ENCODE data around the gene FGD5. TPM values are rescaled to one million over a fixed set of nuclear protein-coding genes. Genes with fewer than 3 reads are reported as not detected.

The FGD5 gene
- polyA plus RNA-seq, 1 donor (not counting 4 experiments of a cell fraction or from before 2014, with no cell fraction given), result not detected

GRCh38 chr3:14913926-14914778, 95.4 kb downstream of the FGD5 start:
- no peak for DNase-seq (ENCODE audit: low read depth, low spot score)

GRCh38 chr3:14914779-14915117, 96.0 kb downstream of the FGD5 start:
- Histone ChIP-seq H4K20me1 (ENCODE audit: control insufficient read depth, extremely low read depth, insufficient read depth, low read length) (no peaks in the 10 kb centered on the region), H3K4me2 (ENCODE audit: control insufficient read depth, extremely low read depth, insufficient read depth, low read depth, low read length) (no peak overlapping the region), H3K4me3 (ENCODE audit: control insufficient read depth in 2 of 3, extremely low read depth in 1 of 3, insufficient read depth in 2 of 3, low read depth in 1 of 3, low read length in 3 of 3) (no peak overlapping the region), H3K9ac (ENCODE audit: control insufficient read depth, extremely low read depth, insufficient read depth, low read length) (no peak overlapping the region), H3K4me1 (ENCODE audit: control insufficient read depth, extremely low read depth, insufficient read depth, low read length) (no peaks in the 10 kb centered on the region), H3K79me2 (ENCODE audit: control insufficient read depth, insufficient read depth, low read length) (no peaks in the 10 kb centered on the region), H3K36me3 (ENCODE audit: control insufficient read depth in 2 of 2, extremely low read depth in 1 of 2, insufficient read depth in 2 of 2, low read length in 2 of 2) (no peaks in the 10 kb centered on the region), H3K9me3 (ENCODE audit: control insufficient read depth, low read depth, low read length) (no peaks in the 10 kb centered on the region), H3K27me3 (ENCODE audit: control insufficient read depth, extremely low read depth, insufficient read depth, low read length) (peaks cover 47% of the 10 kb centered on the region), H3K27ac (ENCODE audit: control insufficient read depth, insufficient read depth, low read length) (no peak overlapping the region), H2AFZ (ENCODE audit: control insufficient read depth, low read length) (no peak overlapping the region), H3K9me1 (ENCODE audit: control insufficient read depth, extremely low read depth, insufficient read depth, low read length) (no peaks in the 10 kb centered on the region)
- FAIRE-seq, result no peak
- no peak for DNase-seq (ENCODE audit: low read depth, low spot score)
- TF ChIP-seq CTCF (optimal IDR thresholded peaks at IDR 0.05 in 1 of 3, IDR thresholded peaks at IDR 0.05 in 1 of 3, conservative IDR thresholded peaks at IDR 0.05 in 1 of 3; ENCODE audit: extremely low read depth in 1 of 3, insufficient read depth in 2 of 3, low read length in 3 of 3) (no peak), EZH2 (IDR thresholded peaks at IDR 0.05; ENCODE audit: low read length) (no peak)
- dilution Hi-C loops (cut with MboI; ENCODE audit: extremely low pct_ligation_motif_present, low sequenced_read_pairs), result no loop called here

More at GRCh38 chr3:14913926-14914778, 95.4 kb downstream of the FGD5 start:
- Histone ChIP-seq H3K36me3 (ENCODE audit: control insufficient read depth in 2 of 2, extremely low read depth in 1 of 2, insufficient read depth in 2 of 2, low read length in 2 of 2) (no peaks in the 10 kb centered on the region), H3K9me1 (ENCODE audit: control insufficient read depth, extremely low read depth, insufficient read depth, low read length) (no peaks in the 10 kb centered on the region), H3K79me2 (ENCODE audit: control insufficient read depth, insufficient read depth, low read length) (no peaks in the 10 kb centered on the region), H3K9ac (ENCODE audit: control insufficient read depth, extremely low read depth, insufficient read depth, low read length) (no peak overlapping the region), H3K4me2 (ENCODE audit: control insufficient read depth, extremely low read depth, insufficient read depth, low read depth, low read length) (no peak overlapping the region), H2AFZ (ENCODE audit: control insufficient read depth, low read length) (no peak overlapping the region), H4K20me1 (ENCODE audit: control insufficient read depth, extremely low read depth, insufficient read depth, low read length) (no peaks in the 10 kb centered on the region), H3K4me3 (ENCODE audit: control insufficient read depth in 2 of 3, extremely low read depth in 1 of 3, insufficient read depth in 2 of 3, low read depth in 1 of 3, low read length in 3 of 3) (no peak overlapping the region), H3K27ac (ENCODE audit: control insufficient read depth, insufficient read depth, low read length) (no peak overlapping the region), H3K4me1 (ENCODE audit: control insufficient read depth, extremely low read depth, insufficient read depth, low read length) (no peaks in the 10 kb centered on the region), H3K9me3 (ENCODE audit: control insufficient read depth, low read depth, low read length) (no peaks in the 10 kb centered on the region), H3K27me3 (ENCODE audit: control insufficient read depth, extremely low read depth, insufficient read depth, low read length) (peaks cover 47% of the 10 kb centered on the region)
- TF ChIP-seq EZH2 (IDR thresholded peaks at IDR 0.05; ENCODE audit: low read length), result no peak
- no peak for FAIRE-seq
- dilution Hi-C loops (cut with MboI; ENCODE audit: extremely low pct_ligation_motif_present, low sequenced_read_pairs), result no loop called here

Measured in keratinocyte (primary cell).